OCI-LY7 (cell line): ENCODE results near the gene SLC6A4. TPM values are rescaled to one million over a fixed set of nuclear protein-coding genes. Genes with fewer than 3 reads are reported as not detected.

Source experiments
- BruUV-seq: library from RNA; stranded (reverse); fragments of 400-500 nt; replicated peaks from 2 replicates; lab custom pipeline; 2021; lab: Mats Ljungman, UMichigan
- CTCF ChIA-PET: fragments of 300-600 bp; sonication (Branson Sonifier 250); formaldehyde crosslinking; loops from one replicate; lab custom pipeline; 2022; ENCODE audit warnings: antibody characterized with exemption; ENCODE audit not compliant: unreplicated experiment; lab: Charles Lee
- POLR2A ChIA-PET: fragments of 300-600 bp; sonication (Branson Sonifier 250); formaldehyde crosslinking; loops from one replicate; lab custom pipeline; 2022; ENCODE audit warnings: antibody characterized with exemption; lab: Charles Lee
- DNase-seq: peaks from one replicate; pipeline ENCODE4 v3.0.0-alpha.2; 2015; ENCODE audit warnings: low spot score
- H2AFZ ChIP-seq: fragments of 200-600 bp; sonication (generic), shearing (Covaris generic); 2 replicates; pipeline ENCODE4 v1.6.1; 2014; ENCODE audit warnings: mild to moderate bottlenecking, antibody characterized with exemption, low read length, moderate library complexity
- H3K27ac ChIP-seq: fragments of 200-600 bp; sonication (generic); 2 replicates; pipeline ENCODE4 v1.5.1; 2014; ENCODE audit warnings: mixed run types, low read depth, mild to moderate bottlenecking, moderate library complexity, low read length, inconsistent platforms; ENCODE audit not compliant: poor library complexity, severe bottlenecking
- H3K36me3 ChIP-seq: fragments of 200-600 bp; sonication (generic); 2 replicates; pipeline ENCODE4 v1.6.1; 2014; ENCODE audit warnings: mild to moderate bottlenecking, antibody characterized with exemption, low read length, moderate library complexity, mixed read lengths; ENCODE audit not compliant: insufficient read depth
- H3K4me1 ChIP-seq: fragments of 200-600 bp; sonication (generic); 2 replicates; pipeline ENCODE4 v1.5.1; 2014; ENCODE audit warnings: mild to moderate bottlenecking, low read length; ENCODE audit not compliant: insufficient read depth, poor library complexity, severe bottlenecking
- H3K4me2 ChIP-seq: fragments of 200-600 bp; sonication (generic); 2 replicates; pipeline ENCODE4 v1.6.1; 2014; ENCODE audit warnings: mild to moderate bottlenecking, low read length
- H3K4me3 ChIP-seq: fragments of 200-600 bp; sonication (generic); 2 replicates; pipeline ENCODE4 v1.5.1; 2014; ENCODE audit warnings: mild to moderate bottlenecking, low read depth, low read length; ENCODE audit not compliant: poor library complexity, severe bottlenecking
- H3K79me2 ChIP-seq: fragments of 200-600 bp; sonication (generic); 2 replicates; pipeline ENCODE4 v1.6.1; 2016; ENCODE audit warnings: low read depth, mild to moderate bottlenecking, low read length, moderate library complexity, mixed read lengths; ENCODE audit not compliant: insufficient read depth
- H3K9me2 ChIP-seq: fragments of 200-600 bp; sonication (generic); 2 replicates; pipeline ENCODE4 v1.6.1; 2016; ENCODE audit warnings: mild to moderate bottlenecking, low read length, mixed read lengths; ENCODE audit not compliant: insufficient read depth
- H3K9me3 ChIP-seq: fragments of 200-600 bp; sonication (generic); 2 replicates; pipeline ENCODE4 v1.6.1; 2014; ENCODE audit warnings: mild to moderate bottlenecking, mixed run types, low read length, mixed read lengths
- H4K20me1 ChIP-seq: fragments of 200-600 bp; sonication (generic); 2 replicates; pipeline ENCODE4 v1.6.1; 2014; ENCODE audit warnings: mild to moderate bottlenecking, antibody characterized with exemption, low read length, moderate library complexity, mixed read lengths; ENCODE audit not compliant: insufficient read depth
- EZH2phosphoT487 ChIP-seq: fragments of 200-600 bp; sonication (generic); IDR thresholded peaks from 2 replicates; pipeline ENCODE4 v1.6.1; 2018; ENCODE audit warnings: low read depth, borderline replicate concordance, mild to moderate bottlenecking, mixed run types, antibody characterized with exemption, low read length, moderate library complexity, mixed read lengths
- intact Hi-C: fragments of 100-400 bp; cut with micrococcal nuclease; formaldehyde crosslinking; loops from one replicate; pipeline ENCODE4 v1.10.0; 2022; ENCODE audit not compliant: unreplicated experiment
- total RNA-seq, 2 experiments: library from RNA; depleted of rRNA in 1 of 2; stranded (reverse); fragments of >200 nt in 1 of 2; shearing (Covaris generic) in 1 of 2; gene quantifications; 2 replicates each; pipeline ENCODE4 v1.2.3, GENCODE V29; 2014 to 2022
- TF ChIP-seq, protein P1 (sequence below): fragments of 200-600 bp; sonication (generic); conservative IDR thresholded peaks from 2 replicates; pipeline ENCODE4 v1.5.1; 2014; ENCODE audit warnings: mild to moderate bottlenecking, antibody characterized with exemption, low read length, moderate library complexity, mixed read lengths

SLC6A4 gene
- total RNA-seq, 2 experiments from 2014 or later: 0.09 TPM; not detected in 1

DNA sequence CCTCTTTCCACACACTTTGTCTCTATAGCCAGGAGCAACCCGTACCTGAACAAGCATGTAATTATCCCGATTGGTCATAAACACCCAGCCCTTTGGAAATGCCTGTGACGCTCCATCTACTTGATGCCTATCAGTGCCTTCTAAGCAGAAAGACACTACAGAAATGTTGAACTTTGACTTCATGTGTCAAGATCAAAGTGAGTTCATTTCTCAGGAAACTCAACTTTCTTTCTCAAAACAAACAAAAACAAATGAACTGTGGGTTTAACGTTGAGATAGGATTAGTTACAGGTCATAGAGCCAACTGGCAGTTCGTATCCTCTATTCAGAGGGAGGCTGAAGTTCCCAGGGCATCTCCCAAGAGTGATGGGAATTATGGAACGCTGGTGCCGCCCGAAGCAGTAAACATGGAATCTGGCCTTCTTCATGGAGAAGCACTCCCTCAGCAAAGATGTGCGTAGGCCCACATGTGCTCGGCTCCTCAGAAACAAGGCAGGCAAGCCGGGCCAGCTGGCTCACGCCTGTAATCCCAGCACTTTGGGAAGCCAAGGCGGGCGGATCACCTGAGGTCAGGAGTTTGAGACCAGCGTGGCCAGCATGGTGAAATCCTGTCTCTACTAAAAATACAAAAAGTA, 9.5 kb downstream of the SLC6A4 start:
- intact Hi-C loops: no loop called here
- H3K9me2 ChIP-seq: no peaks in the 10 kb centered on the region
- ChIA-PET POLR2A (interaction anchor here (0.6 kb wide), 1 partner anchor 22 kb away, joined by 3 read pairs; no protein-coding TSS in a partner anchor), CTCF (interaction anchor here (0.6 kb wide), 1 partner anchor 226 kb away, joined by 3 read pairs; no protein-coding TSS in a partner anchor)
- no peak for TF ChIP-seq EZH2phosphoT487
- TF ChIP-seq, protein P1, sequence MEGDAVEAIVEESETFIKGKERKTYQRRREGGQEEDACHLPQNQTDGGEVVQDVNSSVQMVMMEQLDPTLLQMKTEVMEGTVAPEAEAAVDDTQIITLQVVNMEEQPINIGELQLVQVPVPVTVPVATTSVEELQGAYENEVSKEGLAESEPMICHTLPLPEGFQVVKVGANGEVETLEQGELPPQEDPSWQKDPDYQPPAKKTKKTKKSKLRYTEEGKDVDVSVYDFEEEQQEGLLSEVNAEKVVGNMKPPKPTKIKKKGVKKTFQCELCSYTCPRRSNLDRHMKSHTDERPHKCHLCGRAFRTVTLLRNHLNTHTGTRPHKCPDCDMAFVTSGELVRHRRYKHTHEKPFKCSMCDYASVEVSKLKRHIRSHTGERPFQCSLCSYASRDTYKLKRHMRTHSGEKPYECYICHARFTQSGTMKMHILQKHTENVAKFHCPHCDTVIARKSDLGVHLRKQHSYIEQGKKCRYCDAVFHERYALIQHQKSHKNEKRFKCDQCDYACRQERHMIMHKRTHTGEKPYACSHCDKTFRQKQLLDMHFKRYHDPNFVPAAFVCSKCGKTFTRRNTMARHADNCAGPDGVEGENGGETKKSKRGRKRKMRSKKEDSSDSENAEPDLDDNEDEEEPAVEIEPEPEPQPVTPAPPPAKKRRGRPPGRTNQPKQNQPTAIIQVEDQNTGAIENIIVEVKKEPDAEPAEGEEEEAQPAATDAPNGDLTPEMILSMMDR: no peak
- H4K20me1 ChIP-seq: no peaks in the 10 kb centered on the region
- H2AFZ ChIP-seq: no peak overlapping the region
- no peak overlapping the region for H3K4me3 ChIP-seq
- no peak for DNase-seq
- no peaks in the 10 kb centered on the region for H3K4me1 ChIP-seq
- H3K4me2 ChIP-seq: no peak overlapping the region
- no peaks in the 10 kb centered on the region for H3K9me3 ChIP-seq
- BruUV-seq: no TSS peak
- no peaks in the 10 kb centered on the region for H3K36me3 ChIP-seq
- H3K27ac ChIP-seq: no peak overlapping the region
- no peaks in the 10 kb centered on the region for H3K79me2 ChIP-seq

DNA sequence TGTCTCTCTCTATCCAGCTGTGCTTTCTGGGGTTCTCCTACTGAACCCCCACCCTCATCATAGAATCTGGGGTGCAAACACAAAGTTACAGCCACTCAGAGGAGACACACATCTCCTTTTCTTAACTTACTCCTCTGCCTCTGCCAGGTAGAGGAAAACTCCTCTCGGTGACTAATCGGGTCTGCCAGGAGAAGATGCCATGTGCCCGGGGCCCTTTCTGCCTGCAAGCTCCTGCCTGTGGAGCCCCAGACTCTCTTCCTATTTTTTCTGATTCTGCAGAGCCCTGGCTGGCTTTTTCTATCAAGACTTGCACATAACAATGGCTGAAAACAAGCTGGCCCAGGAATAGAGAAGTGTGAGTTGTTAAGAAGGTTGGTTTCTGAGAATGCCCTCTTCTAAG, 10.4 kb downstream of the SLC6A4 start:
- ChIA-PET CTCF (no interaction called here), POLR2A (interaction anchor here (0.6 kb wide), 1 partner anchor 21 kb away, joined by 3 read pairs; no protein-coding TSS in a partner anchor)
- no peak for DNase-seq
- H3K9me3 ChIP-seq: no peaks in the 10 kb centered on the region
- H3K36me3 ChIP-seq: no peaks in the 10 kb centered on the region
- no peak overlapping the region for H2AFZ ChIP-seq
- no peaks in the 10 kb centered on the region for H3K4me1 ChIP-seq
- BruUV-seq: no TSS peak
- intact Hi-C loops: no loop called here
- no peak overlapping the region for H3K4me3 ChIP-seq
- H3K79me2 ChIP-seq: no peaks in the 10 kb centered on the region
- TF ChIP-seq, protein P1: no peak
- no peak for TF ChIP-seq EZH2phosphoT487
- no peaks in the 10 kb centered on the region for H3K9me2 ChIP-seq
- no peaks in the 10 kb centered on the region for H4K20me1 ChIP-seq
- H3K27ac ChIP-seq: no peak overlapping the region
- H3K4me2 ChIP-seq: no peak overlapping the region

DNA sequence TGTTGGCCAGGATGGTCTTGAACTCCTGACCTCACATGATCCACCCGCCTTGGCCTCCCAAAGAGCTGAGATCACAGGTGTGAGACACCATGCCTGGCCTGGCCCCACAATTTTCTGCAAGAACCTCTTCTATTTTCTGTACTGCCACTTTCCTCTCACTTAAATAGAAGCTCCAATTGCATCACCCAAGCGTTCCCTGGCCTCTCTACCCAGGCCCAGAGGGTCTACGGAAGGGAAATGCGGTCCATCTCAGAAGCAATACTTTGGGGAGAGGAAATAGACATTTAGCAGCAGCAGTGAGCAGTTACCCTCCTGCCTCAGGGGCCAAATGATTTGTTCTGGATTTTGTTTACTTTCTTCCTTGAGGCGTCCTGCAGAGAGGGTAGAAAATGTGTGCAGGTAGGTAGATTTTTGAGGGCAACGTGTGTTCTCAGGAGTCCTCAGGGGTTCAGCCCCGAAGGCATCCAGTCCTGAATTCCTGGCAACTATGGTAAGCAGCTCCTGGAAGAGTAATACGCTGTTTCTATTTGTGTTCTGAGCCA, 11.0 kb downstream of the SLC6A4 start:
- no peak for DNase-seq
- no peak overlapping the region for H3K4me2 ChIP-seq
- H3K27ac ChIP-seq: no peak overlapping the region
- TF ChIP-seq EZH2phosphoT487: no peak
- TF ChIP-seq, protein P1: no peak
- H4K20me1 ChIP-seq: no peaks in the 10 kb centered on the region
- no peaks in the 10 kb centered on the region for H3K9me3 ChIP-seq
- intact Hi-C loops: no loop called here
- H3K4me1 ChIP-seq: no peaks in the 10 kb centered on the region
- no peak overlapping the region for H3K4me3 ChIP-seq
- CTCF ChIA-PET: no interaction called here
- no peak overlapping the region for H2AFZ ChIP-seq
- no peaks in the 10 kb centered on the region for H3K36me3 ChIP-seq
- H3K79me2 ChIP-seq: no peaks in the 10 kb centered on the region
- no peaks in the 10 kb centered on the region for H3K9me2 ChIP-seq
- POLR2A ChIA-PET: interaction anchor here (1.1 kb wide), 1 partner anchor 10 kb away, joined by 3 read pairs; no protein-coding TSS in a partner anchor
- BruUV-seq: no TSS peak
